ENCODE data around the gene TRIP6. TPM values are rescaled to one million over a fixed set of nuclear protein-coding genes. Genes with fewer than 3 reads are reported as not detected.

TRIP6 gene
- total RNA-seq, 4 donors from 2014 or later = 24.9 to 53.5 (median 43.1) TPM

DNA sequence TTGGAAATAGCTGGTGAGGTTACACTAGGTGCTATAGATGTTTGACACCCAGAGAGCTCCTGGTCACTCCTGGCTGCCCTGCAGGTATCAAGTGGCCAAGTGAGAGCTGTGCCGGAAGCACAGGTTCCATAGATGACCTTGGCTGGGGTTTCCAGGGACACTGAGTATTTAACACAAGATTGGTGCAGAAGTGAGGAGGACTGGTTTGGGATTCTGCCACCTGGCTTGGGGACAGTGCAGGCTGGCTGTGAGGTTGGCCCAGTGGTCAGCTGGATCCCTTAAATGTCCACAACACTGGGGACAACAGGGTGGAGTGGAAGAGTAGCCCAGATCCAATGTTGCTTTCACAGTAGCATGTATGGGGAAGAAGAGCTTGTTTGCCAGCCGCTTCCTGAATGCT lies 33.8 kb downstream of the TRIP6 start:
- no peak for TF ChIP-seq CTCF (IDR thresholded peaks at IDR 0.05; ENCODE audit: low read depth)

- no peak for TF ChIP-seq CTCF (IDR thresholded peaks at IDR 0.05; ENCODE audit: low read depth)
Observed at GRCh38 chr7:100901921-100902332, 34.7 kb downstream of the TRIP6 start.

GRCh38 chr7:100902638-100903037 lies 35.5 kb downstream of the TRIP6 start:
- no peak for TF ChIP-seq CTCF (IDR thresholded peaks at IDR 0.05; ENCODE audit: low read depth)

GRCh38 chr7:100908512-100908911 lies 41.3 kb downstream of the TRIP6 start:
- no peak for TF ChIP-seq CTCF (IDR thresholded peaks at IDR 0.05; ENCODE audit: low read depth)

- TF ChIP-seq CTCF (IDR thresholded peaks at IDR 0.05; ENCODE audit: low read depth) = no peak
Observed at GRCh38 chr7:100911484-100911883, 44.3 kb downstream of the TRIP6 start.

- TF ChIP-seq CTCF (IDR thresholded peaks at IDR 0.05; ENCODE audit: low read depth) = no peak
Observed at GRCh38 chr7:100914208-100914878, 47.2 kb downstream of the TRIP6 start.

- TF ChIP-seq CTCF (IDR thresholded peaks at IDR 0.05; ENCODE audit: low read depth) = no peak
Observed at GRCh38 chr7:100914879-100915447, 47.8 kb downstream of the TRIP6 start.
